D721Med (cell line): ENCODE measurements around the gene HS3ST1.

Source experiments
- DNase-seq: peaks from one replicate; pipeline ENCODE4 v3.0.0; 2011; ENCODE audit warnings: low spot score; ENCODE audit not compliant: insufficient read length
- FAIRE-seq: peaks from 2 replicates; lab custom pipeline; 2011; peaks lifted over from hg19 to GRCh38; lab: Jason Lieb, UNC
- CTCF ChIP-seq: IDR thresholded peaks from 2 replicates; pipeline ENCODE4 v1.5.1; 2012; ENCODE audit warnings: mild to moderate bottlenecking, control low read depth; ENCODE audit not compliant: insufficient read depth; ENCODE audit errors: missing control alignments

HS3ST1 gene

GRCh38 chr4:11376571-11376970 lies 52.1 kb downstream of the HS3ST1 start:
- no peak for TF ChIP-seq CTCF
- FAIRE-seq (no peak), DNase-seq (no peak)

GRCh38 chr4:11376146-11376545 lies 52.5 kb downstream of the HS3ST1 start:
- no peak for TF ChIP-seq CTCF
- DNase-seq (no peak), FAIRE-seq (no peak)

- FAIRE-seq (no peak), DNase-seq (no peak)
- no peak for TF ChIP-seq CTCF
Observed at GRCh38 chr4:11368701-11369115, 60.0 kb downstream of the HS3ST1 start.

GRCh38 chr4:11367371-11367770 lies 61.3 kb downstream of the HS3ST1 start:
- no peak for TF ChIP-seq CTCF
- DNase-seq, result no peak
- FAIRE-seq, result no peak

DNA sequence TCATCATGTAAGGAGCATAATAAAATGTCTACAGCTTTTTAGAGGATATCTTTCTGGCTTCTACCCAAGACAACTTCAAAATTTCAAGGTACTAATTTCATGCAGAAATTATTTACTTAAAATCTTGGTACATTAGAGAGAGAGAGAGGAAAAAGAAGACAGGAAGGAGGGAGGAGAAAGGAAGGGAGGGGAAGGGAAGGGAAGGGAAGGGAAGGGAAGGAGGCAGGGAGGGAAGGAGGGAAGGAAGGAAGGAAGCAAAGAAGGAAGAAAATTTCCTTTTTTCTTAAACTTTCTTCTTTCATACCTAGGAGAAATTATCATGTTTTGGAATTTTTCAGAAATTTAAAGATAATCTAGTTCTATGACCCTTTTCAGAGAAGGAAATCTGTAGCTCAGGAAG lies 61.8 kb downstream of the HS3ST1 start:
- DNase-seq (no peak), FAIRE-seq (no peak)
- no peak for TF ChIP-seq CTCF

DNA sequence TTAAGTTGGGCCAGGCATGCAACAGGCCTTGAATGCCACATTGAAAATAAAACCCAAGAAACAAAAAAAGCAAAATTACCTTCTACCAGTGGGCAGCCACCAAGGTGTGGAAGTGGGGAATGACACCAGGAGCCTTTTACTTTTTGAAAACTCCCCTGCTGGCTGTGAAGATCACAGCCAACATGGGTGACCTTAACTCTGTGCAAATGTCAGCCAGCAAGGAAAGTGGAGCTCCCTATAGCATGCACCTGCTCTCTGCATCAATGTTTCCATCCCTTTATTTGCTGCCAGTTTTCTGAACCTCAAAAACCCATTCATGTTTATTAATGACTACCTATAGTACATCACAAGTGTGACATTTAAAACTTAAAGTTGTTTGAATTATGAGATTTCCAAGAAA lies 63.7 kb downstream of the HS3ST1 start:
- DNase-seq (no peak), FAIRE-seq (no peak)
- no peak for TF ChIP-seq CTCF

- no peak for FAIRE-seq
- DNase-seq, result no peak
- no peak for TF ChIP-seq CTCF
Observed at GRCh38 chr4:11359591-11359990, 69.1 kb downstream of the HS3ST1 start.
